HepG2 (cell line): ENCODE results near the gene FAM228A. TPM values are rescaled to one million over a fixed set of nuclear protein-coding genes. Genes with fewer than 3 reads are reported as not detected.
A peak's percentile ranks its signal among the peaks of the same experiment; 100 is the strongest.

ENCODE experiments used
- GABPB1 ChIP-seq: IDR thresholded peaks from 2 replicates; pipeline ENCODE4 v1.6.1; 2016; ENCODE audit warnings: mild to moderate bottlenecking, missing genetic modification reagents, moderate library complexity, missing compliant biosample characterization
- HNF4A ChIP-seq: sonication (generic); formaldehyde crosslinking; IDR thresholded peaks from 2 replicates; pipeline ENCODE4 v1.4.0; 2020; ENCODE audit warnings: missing genetic modification reagents
- KLF12 ChIP-seq: sonication (generic); formaldehyde crosslinking; IDR thresholded peaks from 2 replicates; pipeline ENCODE4 v1.4.0; 2020; ENCODE audit warnings: missing genetic modification reagents, borderline replicate concordance
- NPAS2 ChIP-seq: sonication (generic); formaldehyde crosslinking; IDR thresholded peaks from 2 replicates; pipeline ENCODE4 v1.8.0; 2022; ENCODE audit warnings: mild to moderate bottlenecking, missing genetic modification reagents, borderline replicate concordance
- ONECUT2 ChIP-seq: sonication (generic); formaldehyde crosslinking; IDR thresholded peaks from 2 replicates; pipeline ENCODE4 v1.4.0; 2020; ENCODE audit warnings: missing genetic modification reagents
- PITX1 ChIP-seq: sonication (generic); formaldehyde crosslinking; IDR thresholded peaks from 2 replicates; pipeline ENCODE4 v1.5.1; 2020; ENCODE audit warnings: mild to moderate bottlenecking, missing genetic modification reagents
- POLR2AphosphoS5 ChIP-seq: IDR thresholded peaks from 2 replicates; pipeline ENCODE4 v1.6.1; 2012; ENCODE audit warnings: low read depth, low read length
- POLR2G ChIP-seq: fragments of 200-400 bp; formaldehyde crosslinking; IDR thresholded peaks from 2 replicates; pipeline ENCODE4 v1.6.1; 2018; ENCODE audit warnings: mild to moderate bottlenecking, low read depth, low read length, moderate library complexity
- PPARG ChIP-seq: conservative IDR thresholded peaks from 2 replicates; pipeline ENCODE4 v1.6.1; 2016; ENCODE audit warnings: missing biosample characterization, missing genetic modification reagents
- SAP130 ChIP-seq: IDR thresholded peaks from 2 replicates; pipeline ENCODE4 v1.6.1; 2016; ENCODE audit warnings: low read depth
- SOX13 ChIP-seq, 3 experiments: fragments of 450-650 bp in 1 of 3; sonication (generic) in 1 of 3; formaldehyde crosslinking in 1 of 3; IDR thresholded peaks in 2 of 3; conservative IDR thresholded peaks in 1 of 3; 2 replicates each; pipeline versions ENCODE4 v1.5.0 to v1.6.1; 2016 to 2020; ENCODE audit warnings: antibody characterized with exemption in 1 of 3, mild to moderate bottlenecking in 1 of 3, missing compliant biosample characterization in 1 of 3, missing genetic modification reagents in 1 of 3, moderate library complexity in 1 of 3
- SRY ChIP-seq: sonication (generic); formaldehyde crosslinking; IDR thresholded peaks from 2 replicates; pipeline ENCODE4 v1.8.0; 2022; ENCODE audit warnings: mild to moderate bottlenecking, missing genetic modification reagents
- XRCC5 ChIP-seq: fragments of 200-400 bp; formaldehyde crosslinking; optimal IDR thresholded peaks from 2 replicates; pipeline ENCODE3; 2017; ENCODE audit warnings: mild to moderate bottlenecking, low read length
- ZKSCAN5 ChIP-seq: sonication (generic); formaldehyde crosslinking; IDR thresholded peaks from 2 replicates; pipeline ENCODE4 v1.5.1; 2020; ENCODE audit warnings: mild to moderate bottlenecking, missing genetic modification reagents
- ZNF101 ChIP-seq: sonication (generic); formaldehyde crosslinking; IDR thresholded peaks from 2 replicates; pipeline ENCODE4 v1.4.0; 2020; ENCODE audit warnings: mild to moderate bottlenecking, low read depth, missing genetic modification reagents, borderline replicate concordance
- ZNF24 ChIP-seq: fragments of 450-650 bp; IDR thresholded peaks from 2 replicates; pipeline ENCODE4 v1.6.1; 2017; ENCODE audit warnings: antibody characterized with exemption, mild to moderate bottlenecking
- ZNF775 ChIP-seq: sonication (generic); formaldehyde crosslinking; IDR thresholded peaks from 2 replicates; pipeline ENCODE4 v1.4.0; 2020; ENCODE audit warnings: missing genetic modification reagents, mild to moderate bottlenecking, moderate library complexity, borderline replicate concordance
- ZNF777 ChIP-seq: sonication (generic); formaldehyde crosslinking; IDR thresholded peaks from 2 replicates; pipeline ENCODE4 v1.4.0; 2020; ENCODE audit warnings: missing genetic modification reagents
- polyA plus RNA-seq, 8 experiments: library from polyadenylated mRNA; depleted of rRNA in 3 of 8; stranded (reverse) in 7 of 8; unstranded in 1 of 8; fragments of >200 nt; fragmentation: Illumina TruSeq in 4 of 8; extraction: Trizol in 4 of 8; gene quantifications; 2 replicates each; pipeline versions ENCODE4 v1.2.1 to v1.2.3, GENCODE V29; 2011 to 2016; ENCODE audit warnings: low read depth in 4 of 8, missing spikeins in 1 of 8, mixed read lengths in 1 of 8; ENCODE audit not compliant: insufficient read depth in 1 of 8
- total RNA-seq, 5 experiments: library from RNA; depleted of rRNA; stranded (reverse); fragments of >200 nt; fragmentation: Illumina TruSeq; extraction: Trizol; gene quantifications; 2 replicates each; pipeline ENCODE4 v1.2.3, GENCODE V29; 2016; ENCODE audit warnings: low read depth in 1 of 5
- TF ChIP-seq, protein P1 (sequence below): sonication (generic); formaldehyde crosslinking; IDR thresholded peaks from 2 replicates; pipeline ENCODE4 v1.4.0; 2020; ENCODE audit warnings: mild to moderate bottlenecking, missing genetic modification reagents
- TF ChIP-seq, protein P2 (sequence below): IDR thresholded peaks from 2 replicates; pipeline ENCODE4 v1.6.1; 2016; ENCODE audit warnings: low read depth, control low read depth
- TF ChIP-seq, protein P3 (sequence below): fragments of 450-650 bp; IDR thresholded peaks from 2 replicates; pipeline ENCODE4 v1.6.1; 2017; ENCODE audit warnings: mild to moderate bottlenecking
- TF ChIP-seq, protein P4 (sequence below): sonication (generic); formaldehyde crosslinking; IDR thresholded peaks from 2 replicates; pipeline ENCODE4 v1.4.0; 2020; ENCODE audit warnings: low read depth, missing genetic modification reagents

The FAM228A gene
- total and polyA plus RNA-seq, 2 of the 13 experiments (the other 11 are each of a cell fraction or from before 2014, with no cell fraction given), result not detected

DNA sequence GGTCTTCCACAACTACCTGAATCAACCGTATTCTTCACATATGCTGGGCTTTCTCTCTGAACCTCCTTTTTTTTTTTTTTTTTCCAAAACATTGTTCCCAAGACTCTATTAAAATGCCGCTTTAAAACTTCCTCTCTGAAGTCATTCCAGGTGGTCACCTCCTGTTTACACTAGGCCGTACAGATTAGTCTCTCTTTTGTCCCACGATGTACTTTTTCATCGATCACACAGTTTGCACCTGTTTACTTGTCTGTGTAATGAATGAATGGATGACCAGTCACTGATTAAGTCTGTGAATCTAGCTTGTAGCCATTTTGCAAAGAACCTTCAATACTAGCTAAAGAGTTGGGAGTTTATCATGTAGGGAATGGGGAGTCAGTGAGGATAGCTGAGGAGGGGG lies 16.7 kb upstream of the FAM228A start (continued):
- no peak for TF ChIP-seq ZKSCAN5 (CRISPR knock-in tag)
- TF ChIP-seq SRY, result no peak
- TF ChIP-seq, protein P1, sequence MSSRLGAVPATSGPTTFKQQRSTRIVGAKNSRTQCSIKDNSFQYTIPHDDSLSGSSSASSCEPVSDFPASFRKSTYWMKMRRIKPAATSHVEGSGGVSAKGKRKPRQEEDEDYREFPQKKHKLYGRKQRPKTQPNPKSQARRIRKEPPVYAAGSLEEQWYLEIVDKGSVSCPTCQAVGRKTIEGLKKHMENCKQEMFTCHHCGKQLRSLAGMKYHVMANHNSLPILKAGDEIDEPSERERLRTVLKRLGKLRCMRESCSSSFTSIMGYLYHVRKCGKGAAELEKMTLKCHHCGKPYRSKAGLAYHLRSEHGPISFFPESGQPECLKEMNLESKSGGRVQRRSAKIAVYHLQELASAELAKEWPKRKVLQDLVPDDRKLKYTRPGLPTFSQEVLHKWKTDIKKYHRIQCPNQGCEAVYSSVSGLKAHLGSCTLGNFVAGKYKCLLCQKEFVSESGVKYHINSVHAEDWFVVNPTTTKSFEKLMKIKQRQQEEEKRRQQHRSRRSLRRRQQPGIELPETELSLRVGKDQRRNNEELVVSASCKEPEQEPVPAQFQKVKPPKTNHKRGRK (CRISPR knock-in tag), result no peak
- no peak for TF ChIP-seq XRCC5
- TF ChIP-seq, protein P2, sequence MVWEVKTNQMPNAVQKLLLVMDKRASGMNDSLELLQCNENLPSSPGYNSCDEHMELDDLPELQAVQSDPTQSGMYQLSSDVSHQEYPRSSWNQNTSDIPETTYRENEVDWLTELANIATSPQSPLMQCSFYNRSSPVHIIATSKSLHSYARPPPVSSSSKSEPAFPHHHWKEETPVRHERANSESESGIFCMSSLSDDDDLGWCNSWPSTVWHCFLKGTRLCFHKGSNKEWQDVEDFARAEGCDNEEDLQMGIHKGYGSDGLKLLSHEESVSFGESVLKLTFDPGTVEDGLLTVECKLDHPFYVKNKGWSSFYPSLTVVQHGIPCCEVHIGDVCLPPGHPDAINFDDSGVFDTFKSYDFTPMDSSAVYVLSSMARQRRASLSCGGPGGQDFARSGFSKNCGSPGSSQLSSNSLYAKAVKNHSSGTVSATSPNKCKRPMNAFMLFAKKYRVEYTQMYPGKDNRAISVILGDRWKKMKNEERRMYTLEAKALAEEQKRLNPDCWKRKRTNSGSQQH (CRISPR knock-in tag), result no peak
- no peak for TF ChIP-seq POLR2G
- TF ChIP-seq SOX13 (IDR thresholded peaks at IDR 0.05), result peak; percentile 91
- peak in 1 of 2 experiments; percentile 94; a peak in 2 of 4 replicates for TF ChIP-seq SOX13 (CRISPR knock-in tag; conservative IDR thresholded peaks at IDR 0.05 in 1 of 2, IDR thresholded peaks at IDR 0.05 in 1 of 2)
- TF ChIP-seq SAP130 (CRISPR knock-in tag), result peak; percentile 56
- no peak for TF ChIP-seq PPARG (CRISPR knock-in tag)
- TF ChIP-seq ZNF775 (CRISPR knock-in tag), result no peak
- TF ChIP-seq ZNF101 (CRISPR knock-in tag), result no peak
- TF ChIP-seq ZNF777 (CRISPR knock-in tag), result no peak
- 0 out of 2 replicates have a peak, but pooled peaks have one; percentile 12 for TF ChIP-seq HNF4A (CRISPR knock-in tag)
- no peak for TF ChIP-seq KLF12 (CRISPR knock-in tag)
- TF ChIP-seq ZNF24, result peak; percentile 81
- TF ChIP-seq, protein P3, sequence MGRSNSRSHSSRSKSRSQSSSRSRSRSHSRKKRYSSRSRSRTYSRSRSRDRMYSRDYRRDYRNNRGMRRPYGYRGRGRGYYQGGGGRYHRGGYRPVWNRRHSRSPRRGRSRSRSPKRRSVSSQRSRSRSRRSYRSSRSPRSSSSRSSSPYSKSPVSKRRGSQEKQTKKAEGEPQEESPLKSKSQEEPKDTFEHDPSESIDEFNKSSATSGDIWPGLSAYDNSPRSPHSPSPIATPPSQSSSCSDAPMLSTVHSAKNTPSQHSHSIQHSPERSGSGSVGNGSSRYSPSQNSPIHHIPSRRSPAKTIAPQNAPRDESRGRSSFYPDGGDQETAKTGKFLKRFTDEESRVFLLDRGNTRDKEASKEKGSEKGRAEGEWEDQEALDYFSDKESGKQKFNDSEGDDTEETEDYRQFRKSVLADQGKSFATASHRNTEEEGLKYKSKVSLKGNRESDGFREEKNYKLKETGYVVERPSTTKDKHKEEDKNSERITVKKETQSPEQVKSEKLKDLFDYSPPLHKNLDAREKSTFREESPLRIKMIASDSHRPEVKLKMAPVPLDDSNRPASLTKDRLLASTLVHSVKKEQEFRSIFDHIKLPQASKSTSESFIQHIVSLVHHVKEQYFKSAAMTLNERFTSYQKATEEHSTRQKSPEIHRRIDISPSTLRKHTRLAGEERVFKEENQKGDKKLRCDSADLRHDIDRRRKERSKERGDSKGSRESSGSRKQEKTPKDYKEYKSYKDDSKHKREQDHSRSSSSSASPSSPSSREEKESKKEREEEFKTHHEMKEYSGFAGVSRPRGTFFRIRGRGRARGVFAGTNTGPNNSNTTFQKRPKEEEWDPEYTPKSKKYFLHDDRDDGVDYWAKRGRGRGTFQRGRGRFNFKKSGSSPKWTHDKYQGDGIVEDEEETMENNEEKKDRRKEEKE, result no peak
- no peak for TF ChIP-seq NPAS2 (CRISPR knock-in tag)
- no peak for TF ChIP-seq GABPB1 (CRISPR knock-in tag)
- peak; percentile 76; the same call in 1 of the 2 replicates for TF ChIP-seq PITX1 (CRISPR knock-in tag)
- TF ChIP-seq, protein P4, sequence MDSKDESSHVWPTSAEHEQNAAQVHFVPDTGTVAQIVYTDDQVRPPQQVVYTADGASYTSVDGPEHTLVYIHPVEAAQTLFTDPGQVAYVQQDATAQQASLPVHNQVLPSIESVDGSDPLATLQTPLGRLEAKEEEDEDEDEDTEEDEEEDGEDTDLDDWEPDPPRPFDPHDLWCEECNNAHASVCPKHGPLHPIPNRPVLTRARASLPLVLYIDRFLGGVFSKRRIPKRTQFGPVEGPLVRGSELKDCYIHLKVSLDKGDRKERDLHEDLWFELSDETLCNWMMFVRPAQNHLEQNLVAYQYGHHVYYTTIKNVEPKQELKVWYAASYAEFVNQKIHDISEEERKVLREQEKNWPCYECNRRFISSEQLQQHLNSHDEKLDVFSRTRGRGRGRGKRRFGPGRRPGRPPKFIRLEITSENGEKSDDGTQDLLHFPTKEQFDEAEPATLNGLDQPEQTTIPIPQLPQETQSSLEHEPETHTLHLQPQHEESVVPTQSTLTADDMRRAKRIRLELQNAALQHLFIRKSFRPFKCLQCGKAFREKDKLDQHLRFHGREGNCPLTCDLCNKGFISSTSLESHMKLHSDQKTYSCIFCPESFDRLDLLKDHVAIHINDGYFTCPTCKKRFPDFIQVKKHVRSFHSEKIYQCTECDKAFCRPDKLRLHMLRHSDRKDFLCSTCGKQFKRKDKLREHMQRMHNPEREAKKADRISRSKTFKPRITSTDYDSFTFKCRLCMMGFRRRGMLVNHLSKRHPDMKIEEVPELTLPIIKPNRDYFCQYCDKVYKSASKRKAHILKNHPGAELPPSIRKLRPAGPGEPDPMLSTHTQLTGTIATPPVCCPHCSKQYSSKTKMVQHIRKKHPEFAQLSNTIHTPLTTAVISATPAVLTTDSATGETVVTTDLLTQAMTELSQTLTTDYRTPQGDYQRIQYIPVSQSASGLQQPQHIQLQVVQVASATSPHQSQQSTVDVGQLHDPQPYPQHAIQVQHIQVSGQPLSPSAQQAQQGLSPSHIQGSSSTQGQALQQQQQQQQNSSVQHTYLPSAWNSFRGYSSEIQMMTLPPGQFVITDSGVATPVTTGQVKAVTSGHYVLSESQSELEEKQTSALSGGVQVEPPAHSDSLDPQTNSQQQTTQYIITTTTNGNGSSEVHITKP (CRISPR knock-in tag), result no peak
- no peak for TF ChIP-seq POLR2AphosphoS5
- peak; percentile 84 for TF ChIP-seq ONECUT2 (CRISPR knock-in tag)
